Astrocyte (in vitro differentiated cells and primary cell): ENCODE measurements around the gene TMEM273. TPM values are rescaled to one million over a fixed set of nuclear protein-coding genes. Genes with fewer than 3 reads are reported as not detected.
A peak's percentile ranks its signal among the peaks of the same experiment; 100 is the strongest.

Source experiments
- DNase-seq: peaks from one replicate; pipeline ENCODE4 v3.0.0-alpha.2; 2010; ENCODE audit warnings: low read depth
- FAIRE-seq: peaks from 2 replicates; lab custom pipeline; 2011; peaks lifted over from hg19 to GRCh38; lab: Jason Lieb, UNC
- H2AFZ ChIP-seq: 2 replicates; pipeline ENCODE4 v1.6.0; 2012; ENCODE audit warnings: low read depth, low read length, inconsistent platforms
- H3K27ac ChIP-seq: 2 replicates; pipeline ENCODE4 v1.5.1; 2011; ENCODE audit warnings: low read depth, low read length, inconsistent platforms
- H3K27me3 ChIP-seq: 2 replicates; pipeline ENCODE4 v1.6.0; 2011; ENCODE audit warnings: low read length, inconsistent platforms; ENCODE audit not compliant: insufficient read depth
- H3K36me3 ChIP-seq: 2 replicates; pipeline ENCODE4 v1.5.1; 2011; ENCODE audit warnings: low read length, inconsistent platforms; ENCODE audit not compliant: insufficient read depth
- H3K4me1 ChIP-seq: 2 replicates; pipeline ENCODE4 v1.5.1; 2011; ENCODE audit warnings: low read length, inconsistent platforms; ENCODE audit not compliant: insufficient read depth
- H3K4me2 ChIP-seq: 2 replicates; pipeline ENCODE4 v1.6.0; 2012; ENCODE audit warnings: low read length, inconsistent platforms
- H3K4me3 ChIP-seq: 2 replicates; pipeline ENCODE4 v1.5.1; 2011; ENCODE audit warnings: low read depth, mild to moderate bottlenecking, low read length, inconsistent platforms; ENCODE audit not compliant: insufficient read depth
- H3K79me2 ChIP-seq: 2 replicates; pipeline ENCODE4 v1.6.0; 2012; ENCODE audit warnings: mild to moderate bottlenecking, low read length, inconsistent platforms; ENCODE audit not compliant: insufficient read depth
- H3K9ac ChIP-seq: 2 replicates; pipeline ENCODE4 v1.6.0; 2012; ENCODE audit warnings: mild to moderate bottlenecking, low read length, inconsistent platforms
- H3K9me3 ChIP-seq: 2 replicates; pipeline ENCODE4 v1.5.1; 2012; ENCODE audit warnings: low read depth, mild to moderate bottlenecking, low read length, inconsistent platforms; ENCODE audit not compliant: insufficient read depth
- H4K20me1 ChIP-seq: 2 replicates; pipeline ENCODE4 v1.6.0; 2012; ENCODE audit warnings: low read length, inconsistent platforms; ENCODE audit not compliant: insufficient read depth
- H3K27ac Mint-ChIP-seq: one replicate; pipeline ENCODE4 v1.8.0; 2021; ENCODE audit warnings: mild to moderate bottlenecking, mixed read lengths; ENCODE audit not compliant: unreplicated experiment
- H3K27me3 Mint-ChIP-seq: one replicate; pipeline ENCODE4 v1.8.0; 2021; ENCODE audit warnings: low read depth, mixed read lengths; ENCODE audit not compliant: unreplicated experiment
- H3K36me3 Mint-ChIP-seq: one replicate; pipeline ENCODE4 v1.8.0; 2021; ENCODE audit warnings: low read depth, mixed read lengths; ENCODE audit not compliant: unreplicated experiment
- H3K4me1 Mint-ChIP-seq: one replicate; pipeline ENCODE4 v1.8.0; 2021; ENCODE audit warnings: low read depth, mixed read lengths; ENCODE audit not compliant: unreplicated experiment
- H3K4me3 Mint-ChIP-seq: one replicate; pipeline ENCODE4 v1.8.0; 2021; ENCODE audit warnings: mild to moderate bottlenecking, moderate library complexity, mixed read lengths; ENCODE audit not compliant: unreplicated experiment
- H3K9me3 Mint-ChIP-seq: one replicate; pipeline ENCODE4 v1.8.0; 2021; ENCODE audit warnings: mild to moderate bottlenecking, mixed read lengths; ENCODE audit not compliant: unreplicated experiment
- CTCF ChIP-seq: IDR thresholded peaks from 2 replicates; pipeline ENCODE4 v1.5.1; 2011; ENCODE audit warnings: low read depth, mild to moderate bottlenecking, inconsistent platforms, low read length, moderate library complexity; ENCODE audit not compliant: insufficient read depth
- EZH2 ChIP-seq: IDR thresholded peaks from 2 replicates; pipeline ENCODE4 v1.6.1; 2012; ENCODE audit warnings: mild to moderate bottlenecking, low read length, inconsistent platforms; ENCODE audit not compliant: insufficient read depth
- total RNA-seq: library from RNA; stranded (reverse); gene quantifications from 2 replicates; pipeline ENCODE4 v1.2.1, GENCODE V29; 2021

The TMEM273 gene
- total RNA-seq, 1 donor from 2014 or later: not detected

- no peak for FAIRE-seq
- H3K4me1 ChIP-seq: peaks cover 7% of the 10 kb centered on the region
Observed at GRCh38 chr10:49110684-49111319, 77.4 kb downstream of the TMEM273 start.

GRCh38 chr10:49109669-49110340, 78.4 kb downstream of the TMEM273 start:
- peaks cover 3% of the 10 kb centered on the region for H3K36me3 Mint-ChIP-seq

More at GRCh38 chr10:49110684-49111319, 77.4 kb downstream of the TMEM273 start:
- peaks cover 59% of the 10 kb centered on the region for H3K27me3 Mint-ChIP-seq
- no peak overlapping the region for H3K27ac Mint-ChIP-seq
- no peak overlapping the region for H3K4me3 Mint-ChIP-seq
- no peaks in the 10 kb centered on the region for H3K36me3 ChIP-seq
- no peaks in the 10 kb centered on the region for H4K20me1 ChIP-seq
- TF ChIP-seq EZH2 (no peak), CTCF (no peak)
- H3K4me3 ChIP-seq: no peak overlapping the region
- H3K27ac ChIP-seq: no peak overlapping the region
- no peaks in the 10 kb centered on the region for H3K79me2 ChIP-seq
- H3K9me3 ChIP-seq: no peaks in the 10 kb centered on the region
- H3K4me2 ChIP-seq: no peak overlapping the region
- H3K4me1 Mint-ChIP-seq: no peaks in the 10 kb centered on the region
- no peak overlapping the region for H2AFZ ChIP-seq
- peaks cover 4% of the 10 kb centered on the region for H3K9me3 Mint-ChIP-seq
- no peak overlapping the region for H3K9ac ChIP-seq
- no peak for DNase-seq
- H3K36me3 Mint-ChIP-seq: peaks cover 3% of the 10 kb centered on the region
- H3K27me3 ChIP-seq: no peaks in the 10 kb centered on the region

More at GRCh38 chr10:49109669-49110340, 78.4 kb downstream of the TMEM273 start:
- no peaks in the 10 kb centered on the region for H3K4me1 Mint-ChIP-seq
- no peak for TF ChIP-seq EZH2
- no peak for TF ChIP-seq CTCF
- Histone ChIP-seq H2AFZ (no peak overlapping the region), H3K36me3 (no peaks in the 10 kb centered on the region), H3K4me3 (no peak overlapping the region), H3K9me3 (no peaks in the 10 kb centered on the region), H3K27me3 (no peaks in the 10 kb centered on the region), H3K79me2 (no peaks in the 10 kb centered on the region), H4K20me1 (peaks cover 6% of the 10 kb centered on the region), H3K27ac (no peak overlapping the region), H3K4me1 (peaks cover 6% of the 10 kb centered on the region), H3K9ac (no peak overlapping the region), H3K4me2 (no peak overlapping the region)
- no peak for FAIRE-seq
- H3K9me3 Mint-ChIP-seq: peaks cover 4% of the 10 kb centered on the region
- no peak overlapping the region for H3K4me3 Mint-ChIP-seq
- DNase-seq: peak; percentile 2
- H3K27ac Mint-ChIP-seq: no peak overlapping the region
- peaks cover 64% of the 10 kb centered on the region for H3K27me3 Mint-ChIP-seq
